K562 (cell line): ENCODE data around the gene USP32. TPM values are rescaled to one million over a fixed set of nuclear protein-coding genes. Genes with fewer than 3 reads are reported as not detected.

Experiments used
- AFF4 ChIP-seq: sonication (generic); formaldehyde crosslinking; IDR thresholded peaks from 2 replicates; pipeline ENCODE4 v1.8.0; 2023; ENCODE audit warnings: mild to moderate bottlenecking, missing genetic modification reagents
- CBX5 ChIP-seq: IDR thresholded peaks from 2 replicates; pipeline ENCODE4 v1.6.1; 2014; ENCODE audit warnings: low read depth, borderline replicate concordance
- CREB3 ChIP-seq: fragments of 450-650 bp; conservative IDR thresholded peaks from 2 replicates; pipeline ENCODE4 v1.6.1; 2016; ENCODE audit warnings: missing genetic modification characterization, low read depth, mild to moderate bottlenecking, missing compliant biosample characterization, moderate library complexity
- ETV5 ChIP-seq: sonication (generic); formaldehyde crosslinking; IDR thresholded peaks from 2 replicates; pipeline ENCODE4 v1.4.0; 2020; ENCODE audit warnings: low read depth, mild to moderate bottlenecking, missing genetic modification reagents
- GABPA ChIP-seq: fragments of 200-800 bp; sonication (Bioruptor generic); conservative IDR thresholded peaks from 2 replicates; pipeline ENCODE4 v1.6.1; 2016; ENCODE audit warnings: low read depth, missing genetic modification characterization, missing compliant biosample characterization
- HNRNPUL1 ChIP-seq: fragments of 200-400 bp; formaldehyde crosslinking; IDR thresholded peaks from 2 replicates; pipeline ENCODE4 v1.6.1; 2017; ENCODE audit warnings: low read length
- NCOA2 ChIP-seq, 2 experiments: fragments of 450-650 bp; IDR thresholded peaks; 2 replicates each; pipeline ENCODE4 v1.6.1; 2018; ENCODE audit warnings: mild to moderate bottlenecking in 2 of 2, moderate library complexity in 1 of 2; ENCODE audit not compliant: partially characterized antibody in 2 of 2
- PPARD ChIP-seq: fragments of 250-450 bp; sonication (Bioruptor Pico); IDR thresholded peaks from 2 replicates; pipeline ENCODE4 v1.8.0; 2022; ENCODE audit warnings: inconsistent platforms, mild to moderate bottlenecking, moderate library complexity
- SIN3A ChIP-seq, 2 experiments: fragments of 150-350 bp in 1 of 2; IDR thresholded peaks; 2 replicates each; pipeline ENCODE4 v1.6.1; 2011 to 2016; ENCODE audit warnings: borderline replicate concordance in 2 of 2, low read depth in 2 of 2, low read length in 2 of 2, mild to moderate bottlenecking in 2 of 2, moderate library complexity in 2 of 2; ENCODE audit not compliant: control insufficient read depth in 1 of 2
- ZC3H11A ChIP-seq: IDR thresholded peaks from 2 replicates; pipeline ENCODE4 v1.6.1; 2012; ENCODE audit warnings: low read depth, low read length, improper control_type of control experiment
- ZC3H4 ChIP-seq: sonication (generic); formaldehyde crosslinking; IDR thresholded peaks from 2 replicates; pipeline ENCODE4 v1.9.0; 2021; ENCODE audit warnings: missing genetic modification reagents, borderline replicate concordance
- ZNF407 ChIP-seq: fragments of 450-650 bp; IDR thresholded peaks from 2 replicates; pipeline ENCODE4 v1.6.1; 2016; ENCODE audit warnings: low read depth
- ZNF699 ChIP-seq: fragments of 250-450 bp; sonication (Bioruptor Pico); IDR thresholded peaks from 2 replicates; pipeline ENCODE4 v1.8.0; 2021; ENCODE audit warnings: mild to moderate bottlenecking, moderate library complexity; ENCODE audit not compliant: insufficient replicate concordance
- polyA plus RNA-seq, 8 experiments: library from polyadenylated mRNA; depleted of rRNA in 4 of 8; stranded (reverse) in 5 of 8; unstranded in 3 of 8; fragments of >200 nt; fragmentation: Nextera tagmentation in 2 of 8; fragmentation: Illumina TruSeq in 1 of 8; extraction: Ambion mirVana in 2 of 8; extraction: Trizol in 1 of 8; gene quantifications; 2 replicates each; pipeline versions ENCODE4 v1.2.1 to v1.2.3, GENCODE V29; 2011 to 2014; ENCODE audit warnings: inconsistent platforms in 1 of 8, missing spikeins in 1 of 8
- total RNA-seq, 7 experiments: library from RNA; depleted of rRNA in 6 of 7; stranded (reverse); fragments of >200 nt in 6 of 7; fragmentation: Illumina TruSeq in 2 of 7; extraction: Trizol in 2 of 7; gene quantifications; 2 replicates each; pipeline versions ENCODE4 v1.2.1 to v1.2.3, GENCODE V29; 2011 to 2021; ENCODE audit warnings: low replicate concordance in 1 of 7

Gene USP32
- total and polyA plus RNA-seq, 9 of the 15 experiments (the other 6 are each of a cell fraction or from before 2014, with no cell fraction given) = 18.0 to 69.3 (median 47.1) TPM

- TF ChIP-seq ZNF407 (no peak), NCOA2 (IDR thresholded peaks at IDR 0.05; ENCODE audit: partially characterized antibody in 2 of 2) (no peak), GABPA (tag) (no peak; the same call in 1 of the 2 replicates), PPARD (CRISPR knock-in tag) (no peak), ZNF699 (CRISPR knock-in tag) (no peak), ETV5 (CRISPR knock-in tag) (no peak), ZC3H11A (no peak), CREB3 (tag) (no peak), CBX5 (no peak), AFF4 (CRISPR knock-in tag) (no peak), HNRNPUL1 (no peak), ZC3H4 (CRISPR knock-in tag) (no peak), SIN3A (IDR thresholded peaks at IDR 0.05; ENCODE audit: borderline replicate concordance in 2 of 2, control insufficient read depth in 1 of 2, low read depth in 2 of 2, low read length in 2 of 2) (no peak)
Measured at GRCh38 chr17:60170835-60171752, 220.8 kb downstream of the USP32 start (continued).
